Activated CD4-positive, alpha-beta T cell treated with anti-CD3 and anti-CD28 coated beads, Interleukin-2, amount 50 U/mL, for 48 hours (primary cell): Measurements from ENCODE around the gene KHDC1L.
A peak's percentile ranks its signal among the peaks of the same experiment; 100 is the strongest.
"Not testable (repeated sequence)": the region's sequence is repeated elsewhere in the genome, so short reads cannot be mapped to it uniquely, and the experiment has no call there.

Experiments
- DNase-seq, 2 experiments: peaks; one replicate each; pipeline ENCODE4 v3.0.0-alpha.2; 2020

Gene KHDC1L, protein sequence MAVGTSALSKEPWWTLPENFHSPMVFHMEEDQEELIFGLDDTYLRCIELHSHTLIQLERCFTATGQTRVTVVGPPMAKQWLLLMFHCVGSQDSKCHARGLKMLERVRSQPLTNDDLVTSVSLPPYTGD

DNA sequence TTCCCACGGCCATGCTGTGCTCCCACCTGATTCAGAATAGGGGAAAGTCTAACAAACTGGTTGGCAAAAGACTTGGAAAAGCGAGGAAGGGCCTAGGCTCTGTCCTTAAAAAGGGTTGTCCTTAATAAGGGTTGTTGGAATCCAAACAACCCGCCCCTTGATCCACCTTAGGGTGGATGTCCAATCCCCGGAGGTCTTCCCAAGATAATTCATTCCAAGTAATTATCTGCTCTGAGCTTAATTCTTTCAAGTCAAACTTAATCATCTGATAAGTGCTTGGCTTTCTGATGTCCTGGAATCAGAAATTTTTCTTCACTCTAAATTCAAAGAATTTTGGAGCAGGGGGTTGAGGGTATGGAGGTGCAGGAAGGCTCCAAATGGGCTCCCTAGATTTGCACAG is at the start of gene KHDC1L:
Gene KHDC1L, minus strand, starts transcription at position 101 of the 400 bp plus-strand sequence. Its CDS starts 88 bp downstream, at position 13.
- DNase-seq, result no peak

DNA sequence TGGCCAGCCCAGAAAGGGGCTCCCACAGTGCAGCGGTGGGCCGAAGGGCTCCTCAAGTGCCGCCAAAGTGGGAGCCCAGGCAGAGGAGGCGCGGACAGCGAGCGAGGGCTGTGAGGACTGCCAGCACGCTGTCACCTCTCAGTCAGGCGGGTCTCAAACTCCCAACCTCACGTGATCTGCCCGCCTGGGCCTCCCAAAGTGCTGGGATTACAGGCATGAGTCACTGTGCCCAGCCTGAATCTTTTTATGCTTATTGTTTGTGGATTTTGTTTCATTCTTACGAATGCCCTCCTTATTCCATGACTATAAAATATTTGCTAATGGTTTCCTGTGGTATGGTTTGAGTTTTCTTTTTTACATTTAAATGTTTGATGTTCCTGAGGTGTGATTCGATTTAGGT is 44.0 kb upstream of the KHDC1L start:
- not testable (repeated sequence) for DNase-seq

DNA sequence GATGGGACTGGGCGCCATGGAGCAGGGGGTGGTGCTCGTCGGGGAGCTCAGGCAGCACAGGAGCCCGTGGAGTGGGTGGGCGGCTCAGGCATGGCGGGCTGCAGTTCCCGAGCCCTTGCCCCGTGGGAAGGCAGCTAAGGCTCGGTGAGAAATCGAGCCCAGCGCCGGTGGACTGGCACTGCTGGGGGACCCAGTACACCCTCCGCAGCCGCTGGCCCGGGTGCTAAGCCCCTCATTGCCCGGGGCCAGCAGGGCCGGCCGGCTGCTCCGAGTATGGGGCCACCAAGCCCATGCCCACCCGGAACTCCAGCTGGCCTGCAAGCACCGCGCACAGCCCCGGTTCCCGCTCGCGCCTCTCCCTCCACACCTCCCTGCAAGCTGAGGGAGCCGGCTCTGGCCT is 43.6 kb upstream of the KHDC1L start:
- DNase-seq, result not testable (repeated sequence)

DNA sequence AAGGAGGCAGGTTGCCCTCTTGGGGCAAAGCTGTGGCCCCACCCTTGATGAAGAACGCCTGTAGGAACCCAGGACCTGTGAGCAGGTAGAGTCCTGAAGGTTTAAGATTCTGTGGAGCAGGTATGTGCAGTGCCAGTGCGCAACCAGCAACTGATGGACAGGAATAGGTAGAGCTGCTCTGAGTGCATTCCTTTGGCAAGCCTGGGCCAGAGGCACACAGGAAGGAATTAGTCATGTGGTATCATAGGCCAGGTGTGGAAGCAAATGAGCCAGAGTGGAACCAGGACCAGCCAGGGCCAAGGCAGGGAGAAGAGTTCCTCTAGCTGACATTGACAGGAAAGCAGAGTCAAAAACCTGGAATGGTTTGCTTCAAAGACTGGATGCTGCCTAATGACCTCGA is 39.1 kb upstream of the KHDC1L start:
- peak in 1 of 2 experiments; percentile 9 for DNase-seq

DNA sequence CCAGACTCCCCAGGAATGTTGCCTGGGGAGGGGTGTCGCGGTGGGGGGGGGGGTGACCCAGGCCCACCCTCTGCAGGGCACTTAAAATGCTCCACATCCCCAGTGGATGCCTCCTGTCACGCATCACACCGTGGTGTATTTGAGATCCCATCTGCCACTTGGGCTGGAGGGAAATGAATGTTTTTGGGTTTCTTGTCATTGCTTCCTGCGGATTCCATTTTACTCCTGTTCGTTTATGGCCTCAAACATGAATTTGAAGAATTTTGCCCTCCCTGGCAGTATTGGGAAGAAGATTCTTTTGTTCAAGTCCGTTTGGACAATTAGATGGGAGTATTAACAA is 38.2 kb upstream of the KHDC1L start:
- no peak for DNase-seq

DNA sequence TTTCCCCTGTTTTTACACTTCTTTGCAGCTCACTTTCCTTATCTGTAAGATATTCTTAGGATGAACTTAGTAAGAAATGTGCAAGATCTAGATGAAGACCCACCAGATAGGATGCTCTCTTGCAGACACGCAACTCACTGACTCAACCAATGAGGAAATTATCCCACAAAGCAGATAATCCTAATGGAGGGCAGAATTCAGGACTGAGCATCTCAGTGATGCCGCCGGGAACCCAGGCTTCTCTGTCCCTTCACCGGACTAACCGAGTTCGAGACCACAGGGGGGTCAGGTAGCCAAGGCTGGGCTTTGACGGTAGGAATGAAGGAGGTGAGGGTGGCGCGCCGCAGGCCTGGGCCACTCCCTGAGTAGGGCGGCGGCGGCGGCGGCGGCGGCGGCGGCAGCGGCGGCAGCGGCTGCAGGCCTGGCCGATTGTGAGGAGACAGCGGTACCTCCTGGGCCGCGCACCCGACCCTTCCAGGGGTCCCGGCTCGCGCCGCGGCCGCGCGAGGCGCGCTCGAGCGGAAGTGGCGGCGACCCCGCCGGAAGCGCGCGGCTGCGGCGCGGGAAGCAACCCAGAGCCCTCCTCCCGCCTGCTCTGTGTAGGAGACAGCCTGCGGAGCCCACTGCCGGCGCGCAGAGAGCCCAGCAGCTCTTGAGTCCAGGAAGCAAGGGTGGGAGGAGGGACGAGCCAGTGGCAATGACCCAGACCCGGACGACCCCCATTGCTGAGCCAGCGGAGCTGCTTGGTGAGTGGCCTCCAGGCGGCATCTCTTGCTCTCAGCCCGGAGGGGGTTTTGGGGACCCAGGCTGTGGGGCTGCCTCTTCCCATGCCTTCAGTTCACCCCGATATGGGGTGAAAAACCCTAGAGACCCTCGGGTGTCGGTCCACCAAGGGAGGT is 37.6 kb upstream of the KHDC1L start, which contains the start of gene KHDC1:
Gene KHDC1, minus strand, starts transcription at position 526 of the 899 bp plus-strand sequence. CDS start 20,679 bp downstream, outside the sequence.
- DNase-seq, result peak; percentile 54 to 69

DNA sequence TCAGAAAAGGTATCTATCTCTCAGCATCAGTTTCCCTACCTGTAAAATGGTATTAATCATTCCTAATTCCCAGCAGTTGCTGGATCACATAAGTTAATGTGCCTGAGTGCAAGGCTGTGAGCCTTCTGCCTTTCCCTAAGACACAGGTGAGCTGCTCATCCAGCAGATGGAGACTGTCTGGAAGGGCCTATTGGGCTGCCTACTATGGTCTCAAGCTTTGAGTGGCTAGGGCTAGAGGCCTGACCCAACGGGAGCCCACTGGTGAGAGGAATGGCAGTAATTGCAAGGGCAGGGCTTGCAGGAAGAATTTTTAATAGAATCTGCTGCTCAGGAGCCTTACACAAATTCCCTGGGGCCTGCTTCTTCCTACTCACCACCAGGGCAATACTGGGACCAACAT is 33.4 kb upstream of the KHDC1L start:
- no peak for DNase-seq

DNA sequence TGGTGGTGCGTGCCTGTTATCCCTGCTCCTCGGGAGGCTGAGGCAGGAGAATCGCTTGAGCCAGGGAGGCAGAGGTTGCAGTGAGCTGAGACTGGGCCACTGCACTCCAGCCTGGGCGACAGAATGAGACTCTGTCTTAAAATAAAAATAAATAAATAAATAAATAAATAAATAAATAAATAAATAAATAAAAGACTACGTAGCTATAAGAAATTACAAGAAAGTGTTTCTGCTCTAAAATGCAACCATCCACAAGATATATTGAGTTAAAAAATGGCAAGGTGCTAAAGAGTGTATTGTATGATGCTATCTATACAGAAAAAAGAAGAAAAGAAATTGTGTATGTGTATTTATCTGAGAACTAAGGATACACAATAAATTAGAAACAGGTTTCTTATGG is 29.0 kb upstream of the KHDC1L start:
- not testable (repeated sequence) for DNase-seq

DNA sequence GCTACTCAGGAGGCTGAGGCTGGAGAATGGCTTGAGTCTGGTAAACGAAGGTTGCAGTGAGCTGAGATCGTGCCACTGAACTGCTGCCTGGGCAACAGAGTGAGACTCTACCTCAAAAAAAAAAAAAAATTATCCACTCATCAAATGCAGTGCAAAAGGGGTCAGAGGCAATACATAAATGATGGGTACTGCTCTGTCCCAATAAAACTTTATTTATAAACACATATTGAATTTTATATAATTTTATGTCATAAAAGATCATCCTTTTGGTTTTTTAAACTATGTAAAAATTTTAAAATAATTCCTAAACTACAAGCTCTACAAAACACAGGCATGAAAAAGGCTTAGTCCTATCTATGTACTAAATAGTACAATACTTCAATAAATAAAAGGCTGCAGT is 27.4 kb upstream of the KHDC1L start:
- no peak for DNase-seq

DNA sequence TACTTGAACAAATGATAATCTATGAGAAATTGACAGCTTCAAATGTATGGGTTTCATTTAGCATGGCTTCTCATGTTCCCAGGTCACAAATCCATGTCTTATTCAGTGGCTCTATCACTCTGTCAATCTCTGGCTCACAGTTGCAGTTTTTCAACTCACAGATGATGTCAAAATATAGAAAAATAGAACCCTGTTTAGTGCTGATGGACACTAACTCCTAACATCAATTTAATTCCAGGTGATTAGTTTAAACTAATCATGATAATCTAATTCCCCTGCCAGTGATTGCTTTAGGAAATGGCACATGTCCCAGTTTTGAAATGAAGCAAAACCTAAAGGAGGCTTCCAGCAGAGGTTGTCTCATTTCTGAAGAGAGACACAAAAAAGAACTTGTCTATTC is 24.7 kb upstream of the KHDC1L start:
- DNase-seq, result no peak

DNA sequence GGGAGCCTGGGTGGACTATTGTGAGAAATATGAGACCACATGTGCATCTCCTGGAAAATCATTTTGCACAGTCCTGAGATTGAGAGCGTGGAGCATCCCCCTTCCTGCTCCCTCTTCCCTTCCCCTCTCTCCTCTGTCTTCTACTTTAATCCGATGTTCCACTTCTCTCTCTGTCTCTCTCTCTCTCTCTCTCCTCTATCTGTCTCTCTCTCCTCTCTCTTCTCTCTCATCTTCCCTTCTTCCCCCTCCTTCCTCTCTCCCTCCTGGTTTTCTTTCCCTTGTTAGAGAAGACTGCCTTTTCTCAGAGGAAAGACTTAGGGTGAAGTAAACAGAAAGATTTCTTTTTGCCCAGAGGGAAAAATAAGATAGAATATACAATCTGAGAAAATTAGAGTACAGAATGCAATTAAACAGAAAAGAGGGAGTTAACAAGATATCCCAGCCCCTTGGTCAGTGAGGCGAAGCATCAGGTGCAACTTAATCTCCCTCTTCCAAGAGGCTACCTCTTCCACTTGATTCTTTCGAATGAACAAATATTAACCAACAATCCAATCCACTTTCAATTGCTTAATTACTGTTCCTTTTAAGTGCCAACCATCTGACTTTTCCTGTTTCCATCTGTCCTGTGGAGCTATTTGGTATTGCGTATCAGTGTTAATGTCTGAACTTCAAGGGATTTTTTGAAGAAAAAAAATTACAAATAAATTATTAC is 23.1 kb upstream of the KHDC1L start:
- no peak for DNase-seq

DNA sequence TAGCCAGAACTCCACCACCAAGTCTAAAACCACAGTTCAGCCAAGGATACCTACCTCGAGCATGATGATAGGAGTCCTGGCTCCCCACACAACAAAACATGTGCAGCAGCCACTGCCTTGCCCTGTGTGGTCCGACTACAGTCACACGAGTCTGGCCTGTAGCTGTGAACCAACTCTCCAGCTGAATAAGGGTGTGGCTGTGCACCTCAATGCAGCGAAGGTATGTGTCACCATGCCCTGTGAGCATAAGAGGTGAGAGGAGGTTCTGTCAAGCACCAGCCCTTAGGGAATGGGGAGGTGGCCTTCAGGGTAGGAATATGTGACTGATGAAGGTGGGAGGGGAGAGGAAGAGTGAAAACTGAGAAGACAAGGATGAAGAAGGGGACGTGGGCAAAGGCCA is 16.7 kb upstream of the KHDC1L start:
- no peak for DNase-seq

DNA sequence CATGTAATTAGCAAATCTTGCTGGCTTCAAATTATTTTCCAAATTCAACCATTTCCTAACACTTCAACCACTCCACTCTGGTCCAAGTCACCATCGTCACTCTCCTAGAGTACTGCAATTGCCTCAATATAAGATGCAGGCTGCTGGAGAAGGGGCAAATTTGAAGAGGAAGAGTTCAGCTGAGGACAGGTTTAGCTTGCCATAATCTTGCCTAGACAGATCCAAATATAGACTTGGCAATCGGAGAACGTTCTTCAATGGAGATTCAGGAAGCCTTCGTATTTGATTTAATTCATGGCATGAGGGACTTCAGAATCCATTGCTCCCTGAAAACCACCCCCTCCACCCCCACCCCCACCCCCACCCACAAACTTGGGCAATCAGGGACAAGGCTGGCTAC is 15.4 kb upstream of the KHDC1L start:
- DNase-seq, result no peak

DNA sequence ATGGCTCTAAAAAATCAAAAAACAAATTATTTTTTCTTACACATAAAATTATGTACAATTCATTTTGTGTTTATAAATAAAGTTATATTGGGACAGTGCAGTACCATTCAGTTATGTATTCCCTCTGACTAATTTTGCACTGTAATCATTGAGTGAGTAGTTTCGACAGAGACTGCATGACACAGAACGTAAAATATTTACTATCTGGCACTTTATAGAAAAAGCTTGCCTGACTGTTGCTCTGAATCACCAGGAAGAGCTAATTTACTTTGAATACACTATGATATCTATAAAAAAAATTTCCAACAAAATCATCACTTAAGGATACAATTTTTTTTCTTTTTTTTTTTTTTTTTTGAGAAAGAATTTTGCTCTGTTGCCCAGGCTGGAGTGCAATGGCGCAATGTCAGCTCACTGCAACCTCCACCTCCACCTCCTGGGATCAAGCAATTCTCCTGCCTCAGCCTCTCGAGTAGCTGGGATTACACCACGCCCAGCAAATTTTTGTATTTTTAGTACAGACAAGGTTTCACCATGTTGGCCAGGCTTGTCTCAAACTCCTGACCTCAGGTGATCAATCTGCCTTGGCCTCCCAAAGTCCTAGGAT is 11.0 kb upstream of the KHDC1L start:
- no peak for DNase-seq

DNA sequence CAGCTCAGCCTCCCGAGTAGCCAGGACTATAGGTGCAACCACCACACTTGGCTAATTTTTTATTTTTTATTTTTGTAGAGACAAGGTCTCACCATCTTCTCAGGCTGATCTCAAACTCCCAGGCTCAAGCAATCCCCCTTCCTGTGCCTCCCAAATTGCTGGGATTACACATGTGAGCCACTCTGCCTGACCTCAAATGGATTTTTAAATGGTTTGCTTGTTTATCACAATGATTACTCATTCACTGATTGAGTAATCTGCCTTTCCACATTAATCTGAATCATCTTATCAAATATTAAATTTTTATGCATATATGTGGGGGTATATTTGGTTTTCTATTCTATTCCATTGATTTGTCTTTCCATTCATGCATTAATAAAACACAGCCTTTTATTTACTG is 9.4 kb upstream of the KHDC1L start:
- no peak for DNase-seq

DNA sequence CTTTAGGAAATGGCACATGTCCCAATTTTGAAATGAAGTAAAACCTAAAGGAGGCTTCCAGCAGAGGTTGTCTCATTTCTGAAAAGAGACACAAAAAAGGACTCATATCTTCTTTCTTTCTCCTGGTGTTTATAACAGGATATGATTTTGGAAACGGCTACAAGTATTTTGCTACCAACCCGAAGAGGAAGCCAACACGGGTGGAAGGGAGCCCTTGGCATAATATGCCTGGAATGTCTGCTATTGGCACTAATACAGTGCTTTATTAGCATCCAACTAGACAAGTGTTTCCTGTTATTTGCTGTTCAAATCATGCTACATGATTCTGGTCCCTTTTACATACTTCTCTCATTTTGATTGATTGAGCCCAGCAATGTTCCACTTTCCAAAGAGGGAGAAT is 8.7 kb upstream of the KHDC1L start:
- DNase-seq, result not testable (repeated sequence)

DNA sequence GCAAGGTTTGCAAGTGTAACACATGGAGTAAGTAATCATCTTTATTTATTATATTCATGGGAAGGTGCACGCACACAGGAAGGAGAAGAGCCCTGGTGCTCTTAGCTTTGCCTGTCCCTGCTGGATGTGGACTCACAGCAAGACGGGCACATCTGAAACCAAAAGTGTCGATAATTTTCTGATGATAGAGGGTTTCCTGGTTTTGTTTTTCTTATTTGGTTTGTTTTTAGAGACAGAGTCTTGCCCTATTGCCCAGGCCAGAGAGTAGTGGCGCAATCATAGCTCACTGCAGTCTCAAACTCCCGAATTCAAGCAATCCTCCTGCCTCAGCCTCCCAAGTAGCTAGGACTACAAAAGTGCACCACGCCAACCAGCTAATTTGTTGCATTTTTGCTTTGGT is 7.8 kb upstream of the KHDC1L start:
- no peak for DNase-seq

DNA sequence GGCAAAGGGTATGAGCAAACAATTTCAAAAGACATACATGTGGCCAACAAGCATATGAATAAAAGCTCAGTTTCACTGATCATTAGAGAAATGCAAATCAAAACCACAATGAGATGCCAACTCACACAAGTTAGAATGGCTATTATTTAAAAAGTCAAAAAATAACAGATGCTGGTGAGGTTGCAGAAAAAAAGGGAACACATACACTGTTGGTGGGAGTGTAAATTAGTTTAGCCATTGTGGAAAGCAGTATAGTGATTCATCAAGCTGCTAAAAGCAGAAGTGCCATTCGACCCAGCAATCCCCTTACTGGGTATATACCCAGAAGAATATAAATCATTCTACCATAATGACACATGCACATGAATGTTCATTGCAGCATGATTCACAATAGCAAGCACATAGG is 6.7 kb upstream of the KHDC1L start:
- DNase-seq, result no peak

DNA sequence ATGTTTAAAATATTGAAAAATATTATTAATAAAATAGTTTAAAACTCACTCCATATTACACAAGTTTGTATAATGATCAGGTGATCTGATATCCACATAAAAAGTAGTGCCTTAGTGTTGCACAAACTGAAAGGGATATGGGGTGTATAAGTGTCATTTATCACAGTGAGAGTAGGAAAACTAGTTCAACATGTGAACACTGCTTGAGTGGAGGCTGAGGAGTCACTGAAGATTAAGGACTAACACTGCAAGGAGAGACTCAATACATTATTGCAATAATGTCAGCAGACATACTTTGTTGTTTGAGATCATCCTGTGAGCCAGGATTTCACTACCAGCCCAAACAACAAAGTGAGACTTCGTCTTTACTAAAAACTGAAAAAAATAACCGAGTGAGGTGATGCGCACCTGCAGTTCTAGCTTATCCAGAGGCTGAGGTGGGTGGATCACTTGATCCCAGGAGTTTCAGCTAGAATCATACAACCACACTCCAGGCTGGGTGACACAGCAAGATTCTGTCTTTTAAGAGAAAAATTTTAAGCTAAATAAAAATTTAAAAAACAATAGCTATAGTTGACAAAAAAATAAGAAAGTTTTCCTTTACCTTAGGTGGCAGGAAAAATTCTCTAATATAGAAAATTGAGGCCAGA is 2.4 kb upstream of the KHDC1L start:
- no peak for DNase-seq

DNA sequence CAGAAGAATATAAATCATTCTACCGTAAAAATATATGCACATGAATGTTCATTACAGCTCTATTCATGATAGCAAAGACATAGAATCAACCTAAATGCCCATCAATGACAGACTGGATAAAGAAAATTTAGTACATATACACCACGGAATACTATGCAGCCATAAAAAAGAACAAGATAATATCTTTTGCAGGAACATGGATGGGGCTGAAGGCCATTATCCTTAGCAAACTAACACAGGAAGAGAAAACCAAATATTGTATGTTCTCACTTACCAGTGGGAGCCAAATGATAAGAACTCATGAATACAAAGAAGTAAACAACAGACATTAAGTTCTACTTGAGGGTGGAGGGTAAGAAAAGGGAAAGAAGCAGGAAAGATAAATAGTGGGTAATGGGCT is 8.4 kb downstream of the KHDC1L start:
- no peak for DNase-seq

DNA sequence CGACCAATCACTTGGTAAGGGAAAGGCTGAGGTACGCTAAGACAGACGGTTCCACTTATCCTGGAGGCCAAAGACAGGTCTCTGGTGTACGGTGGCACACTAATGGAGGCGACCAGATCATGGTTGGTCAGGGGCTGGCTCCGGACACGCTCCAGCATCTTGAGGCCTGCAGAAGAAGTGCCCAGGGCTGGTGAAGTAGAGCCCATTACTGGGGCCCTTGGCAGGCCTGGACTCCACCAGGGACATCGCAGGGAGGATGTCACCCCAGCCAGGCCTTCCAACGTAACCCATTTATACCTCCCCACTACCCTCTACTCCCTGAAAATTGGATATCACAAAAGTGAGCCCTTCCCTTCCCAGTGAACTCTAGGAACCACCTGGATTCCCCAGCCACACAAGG is 16.2 kb downstream of the KHDC1L start:
- DNase-seq, result no peak

DNA sequence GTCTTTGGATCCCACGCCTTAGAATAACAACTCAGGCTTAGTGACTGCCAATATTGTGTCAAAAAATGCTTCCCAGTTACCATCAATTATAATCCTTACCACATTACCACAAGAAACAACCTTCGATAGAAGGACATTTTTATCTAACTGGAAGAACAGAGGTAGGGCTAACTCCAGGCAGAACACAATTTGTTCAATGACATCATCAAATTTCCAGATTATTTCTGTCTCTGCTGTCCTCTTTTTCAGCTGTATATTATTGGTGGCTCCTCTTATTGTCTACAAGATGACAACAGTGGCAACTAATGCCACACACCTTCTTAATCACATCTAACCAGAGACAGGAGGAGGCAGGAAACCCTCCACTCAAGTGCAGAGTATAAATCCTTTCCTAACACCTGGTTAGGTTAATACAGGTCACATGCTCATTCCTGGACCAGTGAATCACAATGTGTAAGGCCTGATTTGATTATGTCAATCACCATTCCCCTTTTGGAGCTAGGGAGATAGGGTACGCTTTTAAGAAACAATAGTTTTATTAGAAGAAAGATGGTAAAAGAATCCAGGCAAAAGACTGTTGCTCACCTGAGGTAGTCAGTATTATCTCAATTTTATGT is 18.0 kb downstream of the KHDC1L start:
- DNase-seq, result no peak

DNA sequence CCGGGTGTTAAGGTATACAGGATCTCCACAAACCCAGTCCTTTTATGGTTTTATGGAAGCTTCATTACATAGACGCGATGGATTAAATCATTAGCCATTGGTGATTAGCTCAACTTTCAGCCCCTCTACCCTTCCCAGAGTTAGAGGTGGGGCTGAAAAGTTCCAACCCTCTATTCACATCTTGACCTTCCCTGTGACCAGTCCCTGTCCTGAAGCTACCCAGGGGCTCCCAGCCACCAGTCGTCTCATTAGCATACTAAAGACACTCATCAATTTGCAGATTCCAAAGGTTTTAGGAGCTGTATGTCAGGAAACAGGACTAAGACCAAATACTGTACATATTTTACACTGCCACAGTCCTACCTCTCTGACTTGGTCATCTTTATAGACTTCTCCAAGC is 21.0 kb downstream of the KHDC1L start:
- DNase-seq, result no peak
